ENCODE results near the gene AIF1. TPM values are rescaled to one million over a fixed set of nuclear protein-coding genes. Genes with fewer than 3 reads are reported as not detected.

AIF1 gene
- total RNA-seq, 3 donors from 2014 or later (not counting 1 experiment from before 2014, with no cell fraction given) = 8.7 to 47.0 (median 17.9) TPM

- Histone ChIP-seq H3K9me3 (ENCODE audit: control insufficient read depth, insufficient read depth, low read length) (no peaks in the 10 kb centered on the region), H3K36me3 (ENCODE audit: control insufficient read depth, insufficient read depth, low read length) (peaks cover 90% of the 10 kb centered on the region), H3K27me3 (ENCODE audit: control insufficient read depth, insufficient read depth, low read length) (no peaks in the 10 kb centered on the region), H3K4me3 (ENCODE audit: low read length) (no peak overlapping the region), H3K27ac (ENCODE audit: low read length) (no peak overlapping the region), H3K4me1 (ENCODE audit: control insufficient read depth, insufficient read depth, low read length) (no peaks in the 10 kb centered on the region)
- 96% methylated on average over 16 of the region's 17 CpGs for WGBS (ENCODE audit: insufficient coverage)
- TF ChIP-seq, protein P1, sequence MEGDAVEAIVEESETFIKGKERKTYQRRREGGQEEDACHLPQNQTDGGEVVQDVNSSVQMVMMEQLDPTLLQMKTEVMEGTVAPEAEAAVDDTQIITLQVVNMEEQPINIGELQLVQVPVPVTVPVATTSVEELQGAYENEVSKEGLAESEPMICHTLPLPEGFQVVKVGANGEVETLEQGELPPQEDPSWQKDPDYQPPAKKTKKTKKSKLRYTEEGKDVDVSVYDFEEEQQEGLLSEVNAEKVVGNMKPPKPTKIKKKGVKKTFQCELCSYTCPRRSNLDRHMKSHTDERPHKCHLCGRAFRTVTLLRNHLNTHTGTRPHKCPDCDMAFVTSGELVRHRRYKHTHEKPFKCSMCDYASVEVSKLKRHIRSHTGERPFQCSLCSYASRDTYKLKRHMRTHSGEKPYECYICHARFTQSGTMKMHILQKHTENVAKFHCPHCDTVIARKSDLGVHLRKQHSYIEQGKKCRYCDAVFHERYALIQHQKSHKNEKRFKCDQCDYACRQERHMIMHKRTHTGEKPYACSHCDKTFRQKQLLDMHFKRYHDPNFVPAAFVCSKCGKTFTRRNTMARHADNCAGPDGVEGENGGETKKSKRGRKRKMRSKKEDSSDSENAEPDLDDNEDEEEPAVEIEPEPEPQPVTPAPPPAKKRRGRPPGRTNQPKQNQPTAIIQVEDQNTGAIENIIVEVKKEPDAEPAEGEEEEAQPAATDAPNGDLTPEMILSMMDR (IDR thresholded peaks at IDR 0.05) = no peak
- Mint-ChIP-seq H3K27me3 (ENCODE audit: low read depth in 2 of 2) (no peaks in the 10 kb centered on the region), H3K4me3 (no peak overlapping the region), H3K36me3 (peaks cover 7% of the 10 kb centered on the region), H3K27ac (no peak overlapping the region), H3K9me3 (no peaks in the 10 kb centered on the region), H3K4me1 (peaks cover 6 to 8% of the 10 kb centered on the region in 2 donors)
- no peak for ATAC-seq
- no peak for DNase-seq
- intact Hi-C loops (cut with micrococcal nuclease) = no loop called here
Observed at GRCh38 chr6:31643818-31644454, 28.9 kb downstream of the AIF1 start.

DNA sequence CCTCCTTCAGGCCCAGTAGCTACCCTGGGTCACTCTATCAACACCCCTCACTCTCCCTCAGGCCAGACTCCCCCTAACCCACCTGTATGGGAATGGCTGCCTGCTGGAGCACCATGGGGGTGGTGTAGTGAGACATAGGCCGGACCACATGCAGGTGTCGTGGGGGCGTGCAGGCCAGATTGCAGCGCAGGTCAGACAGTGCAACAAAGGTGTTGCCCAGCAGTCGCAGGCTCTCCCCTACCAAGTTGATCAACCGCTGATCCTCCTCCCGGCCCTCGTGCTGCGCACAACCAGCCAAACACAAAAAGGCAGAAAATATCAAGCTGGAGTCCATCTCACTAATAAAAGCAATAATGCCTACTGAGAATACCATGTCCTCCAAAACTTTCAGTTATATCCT, 30.3 kb downstream of the AIF1 start:
- peaks cover 7% of the 10 kb centered on the region for H3K36me3 Mint-ChIP-seq
- no peak for ATAC-seq
- peaks cover 16 to 19% of the 10 kb centered on the region in 2 donors for H3K4me1 Mint-ChIP-seq
- no peak overlapping the region for H3K4me3 Mint-ChIP-seq
- H3K27me3 Mint-ChIP-seq (ENCODE audit: low read depth in 2 of 2) = no peaks in the 10 kb centered on the region
- H3K4me3 ChIP-seq (ENCODE audit: low read length) = no peak overlapping the region
- peaks cover 86% of the 10 kb centered on the region for H3K36me3 ChIP-seq (ENCODE audit: control insufficient read depth, insufficient read depth, low read length)
- no peaks in the 10 kb centered on the region for H3K27me3 ChIP-seq (ENCODE audit: control insufficient read depth, insufficient read depth, low read length)
- H3K9me3 ChIP-seq (ENCODE audit: control insufficient read depth, insufficient read depth, low read length) = no peaks in the 10 kb centered on the region
- TF ChIP-seq, protein P1 (IDR thresholded peaks at IDR 0.05) = no peak
- intact Hi-C loops (cut with micrococcal nuclease) = no loop called here
- no peaks in the 10 kb centered on the region for H3K9me3 Mint-ChIP-seq
- 98% methylated on average over 9 of the region's 9 CpGs for WGBS (ENCODE audit: insufficient coverage)
- no peaks in the 10 kb centered on the region for H3K4me1 ChIP-seq (ENCODE audit: control insufficient read depth, insufficient read depth, low read length)
- H3K27ac ChIP-seq (ENCODE audit: low read length) = no peak overlapping the region
- peak overlapping the region; percentile 29 to 46 for H3K27ac Mint-ChIP-seq
- no peak for DNase-seq

GRCh38 chr6:31651602-31652191, 36.7 kb downstream of the AIF1 start:
- intact Hi-C loops (cut with micrococcal nuclease) = loop anchor here (1.0 to 5.0 kb wide), 7 partner anchors 9 to 183 kb away; partner anchors contain the start of genes ABHD16A, ATP6V1G2, C6orf47 and CLIC1
- no peaks in the 10 kb centered on the region for H3K9me3 Mint-ChIP-seq
- Histone ChIP-seq H3K27me3 (ENCODE audit: control insufficient read depth, insufficient read depth, low read length) (no peaks in the 10 kb centered on the region), H3K9me3 (ENCODE audit: control insufficient read depth, insufficient read depth, low read length) (no peaks in the 10 kb centered on the region), H3K36me3 (ENCODE audit: control insufficient read depth, insufficient read depth, low read length) (peaks cover 32% of the 10 kb centered on the region), H3K4me3 (ENCODE audit: low read length) (peak overlapping the region; percentile 90), H3K27ac (ENCODE audit: low read length) (peak overlapping the region; percentile 99), H3K4me1 (ENCODE audit: control insufficient read depth, insufficient read depth, low read length) (peaks cover 21% of the 10 kb centered on the region)
- TF ChIP-seq, protein P1 (IDR thresholded peaks at IDR 0.05) = no peak
- peak overlapping the region; percentile 95 to 96 for H3K27ac Mint-ChIP-seq
- no peaks in the 10 kb centered on the region for H3K27me3 Mint-ChIP-seq (ENCODE audit: low read depth in 2 of 2)
- peaks cover 42 to 51% of the 10 kb centered on the region in 2 donors for H3K4me1 Mint-ChIP-seq
- H3K36me3 Mint-ChIP-seq = no peaks in the 10 kb centered on the region
- peak overlapping the region; percentile 95 for H3K4me3 Mint-ChIP-seq
- DNase-seq (no peak), ATAC-seq (peak; percentile 27 to 48 (median 45))
- WGBS (ENCODE audit: insufficient coverage) = 2% methylated on average over 29 of the region's 29 CpGs
